Activated T-cell treated with anti-CD3 and anti-CD28 coated beads, Interleukin-2, amount 50 U/mL, for 4 hours (primary cell): Measurements from ENCODE around the gene CAPN11. TPM values are rescaled to one million over a fixed set of nuclear protein-coding genes. Genes with fewer than 3 reads are reported as not detected.

Experiments used
- ATAC-seq, 2 donors: fragments of 200-7000 bp; cut with Tn5 transposase; one replicate each; pipeline ENCODE4 v1.10.0; 2021
- DNase-seq: peaks from one replicate; pipeline ENCODE4 v3.0.0-alpha.2; 2020
- H3K27me3 Mint-ChIP-seq: one replicate; pipeline ENCODE4 v1.8.0; 2021; ENCODE audit warnings: low read depth, mixed read lengths
- H3K36me3 Mint-ChIP-seq: one replicate; pipeline ENCODE4 v1.8.0; 2022; ENCODE audit warnings: mixed read lengths; ENCODE audit not compliant: insufficient read depth
- H3K4me1 Mint-ChIP-seq: one replicate; pipeline ENCODE4 v1.8.0; 2021; ENCODE audit warnings: low read depth, mixed read lengths
- H3K4me3 Mint-ChIP-seq: one replicate; pipeline ENCODE4 v1.8.0; 2021; ENCODE audit warnings: mild to moderate bottlenecking, moderate library complexity, mixed read lengths
- H3K9me3 Mint-ChIP-seq: one replicate; pipeline ENCODE4 v1.8.0; 2021; ENCODE audit warnings: mixed read lengths
- total RNA-seq, 3 donors: library from RNA; stranded (reverse); gene quantifications; one replicate each; pipeline ENCODE4 v1.2.1, GENCODE V29; 2021

Gene CAPN11
- under 1 TPM in 1 of 3 donors, not detected in 2; 0.68 TPM for total RNA-seq

DNA sequence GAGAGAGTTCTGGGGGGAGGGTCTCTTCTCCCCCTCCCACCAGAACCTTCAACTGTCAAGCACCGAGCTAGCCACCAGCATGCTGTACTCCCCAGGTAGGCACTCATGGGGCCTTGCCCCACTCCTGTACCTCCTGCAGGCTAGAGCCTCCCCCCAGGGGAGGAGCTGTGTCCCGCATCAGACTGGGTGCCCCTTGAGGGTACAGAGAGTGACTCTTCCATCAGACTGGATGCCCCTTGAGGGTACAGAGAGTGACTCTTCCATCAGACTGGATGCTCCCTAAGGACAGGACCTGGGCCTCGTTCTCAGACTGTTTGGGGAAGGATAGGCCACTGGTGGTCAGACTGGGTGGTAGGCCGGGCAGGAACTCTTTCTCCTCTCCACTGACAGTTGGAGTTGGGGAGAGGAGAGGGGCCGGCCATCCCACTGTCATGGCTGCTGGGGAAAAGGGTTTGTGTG is at the start of gene CAPN11:
Gene CAPN11 (plus strand): TSS at position 51 of the 459 bp plus-strand sequence. CDS start 29 bp downstream, at position 80.
- Mint-ChIP-seq H3K4me3 (no peak within 1 kb of the TSS), H3K27me3 (peaks cover 10% of the 10 kb centered on the region), H3K36me3 (no peaks in the 10 kb centered on the region), H3K9me3 (no peaks in the 10 kb centered on the region), H3K4me1 (no peaks in the 10 kb centered on the region)
- DNase-seq (no peak), ATAC-seq (no peak)

DNA sequence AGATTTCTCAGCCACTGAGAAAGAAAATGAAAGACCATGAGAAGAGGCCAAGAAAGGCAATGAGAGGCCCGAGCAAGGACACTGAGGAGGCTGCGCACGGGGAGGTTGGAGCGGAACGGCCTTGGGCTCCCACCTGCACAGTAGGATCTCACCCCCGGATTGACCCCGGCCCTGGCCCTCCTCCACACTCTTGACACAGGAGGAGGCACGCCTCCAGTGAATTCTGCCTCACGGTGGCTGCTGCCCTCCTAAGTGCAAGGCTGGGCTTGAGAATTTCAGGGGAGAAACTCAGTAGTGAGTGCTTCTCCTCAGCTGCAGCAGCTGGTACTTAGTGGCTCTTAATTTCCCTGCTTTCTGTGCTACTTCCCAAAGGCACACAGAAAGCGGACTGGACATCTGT is 49.4 kb upstream of the CAPN11 start:
- DNase-seq (no peak), ATAC-seq (no peak)
- Mint-ChIP-seq H3K36me3 (peaks cover 44% of the 10 kb centered on the region), H3K4me1 (peaks cover 8% of the 10 kb centered on the region), H3K27me3 (no peaks in the 10 kb centered on the region), H3K9me3 (no peaks in the 10 kb centered on the region), H3K4me3 (no peak overlapping the region)

DNA sequence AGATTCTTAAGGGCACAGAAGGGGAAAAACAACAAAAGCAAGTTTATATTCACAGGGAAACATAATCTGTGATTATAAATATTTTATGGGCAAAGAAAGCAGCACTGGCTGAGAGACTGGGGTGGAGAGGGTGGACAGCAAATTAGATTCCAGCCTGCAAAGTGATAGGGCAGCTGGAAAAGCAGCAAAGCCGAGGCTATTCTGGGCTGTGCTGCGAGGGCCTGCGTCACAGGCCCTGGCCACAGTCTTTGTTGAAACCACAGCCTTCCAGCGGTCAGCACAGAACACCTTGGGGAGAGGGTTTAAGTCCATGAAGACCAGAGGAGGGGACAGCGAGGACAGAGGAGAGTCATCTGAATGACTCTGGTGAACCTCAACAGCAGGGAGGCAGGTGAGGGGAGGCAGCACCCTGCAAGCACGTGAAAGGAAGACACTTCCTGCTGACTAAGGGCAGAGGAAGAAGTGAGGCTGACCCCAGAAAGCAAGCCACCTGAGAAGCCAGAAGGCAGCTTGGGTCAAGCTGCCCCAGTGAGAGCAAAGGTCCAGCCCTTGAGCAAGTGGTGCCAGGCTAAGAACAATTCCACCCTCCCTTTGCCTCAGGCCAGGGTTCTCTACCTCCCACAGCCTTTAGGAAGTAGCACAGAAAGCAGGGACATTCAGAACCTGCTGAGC is 48.5 kb upstream of the CAPN11 start:
- DNase-seq (no peak), ATAC-seq (no peak)
- H3K9me3 Mint-ChIP-seq = no peaks in the 10 kb centered on the region
- no peaks in the 10 kb centered on the region for H3K27me3 Mint-ChIP-seq
- H3K4me3 Mint-ChIP-seq = no peak overlapping the region
- H3K36me3 Mint-ChIP-seq = peaks cover 40% of the 10 kb centered on the region
- H3K4me1 Mint-ChIP-seq = peaks cover 9% of the 10 kb centered on the region

DNA sequence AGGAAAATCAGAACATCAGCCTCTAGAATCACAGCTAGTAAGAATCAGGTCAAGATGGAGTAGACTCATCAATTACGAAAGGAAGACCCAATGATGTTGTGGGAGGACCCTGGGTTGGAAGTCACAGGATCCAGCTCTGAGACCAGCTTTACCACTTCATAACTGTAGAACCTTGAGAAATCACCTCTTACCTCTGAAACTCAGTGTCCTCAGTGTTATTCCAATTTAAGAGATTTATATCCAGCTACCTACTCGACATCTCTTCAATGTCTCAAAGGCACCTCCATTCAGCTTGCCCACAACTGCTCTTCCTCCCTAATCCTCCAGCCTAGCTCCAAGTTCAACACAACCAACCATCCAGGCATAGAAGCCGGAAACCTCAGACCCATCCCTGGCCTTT is 47.7 kb upstream of the CAPN11 start:
- Mint-ChIP-seq H3K36me3 (peaks cover 47% of the 10 kb centered on the region), H3K9me3 (no peaks in the 10 kb centered on the region), H3K4me3 (no peak overlapping the region), H3K27me3 (no peaks in the 10 kb centered on the region), H3K4me1 (peaks cover 13% of the 10 kb centered on the region)
- ATAC-seq (no peak), DNase-seq (no peak)

DNA sequence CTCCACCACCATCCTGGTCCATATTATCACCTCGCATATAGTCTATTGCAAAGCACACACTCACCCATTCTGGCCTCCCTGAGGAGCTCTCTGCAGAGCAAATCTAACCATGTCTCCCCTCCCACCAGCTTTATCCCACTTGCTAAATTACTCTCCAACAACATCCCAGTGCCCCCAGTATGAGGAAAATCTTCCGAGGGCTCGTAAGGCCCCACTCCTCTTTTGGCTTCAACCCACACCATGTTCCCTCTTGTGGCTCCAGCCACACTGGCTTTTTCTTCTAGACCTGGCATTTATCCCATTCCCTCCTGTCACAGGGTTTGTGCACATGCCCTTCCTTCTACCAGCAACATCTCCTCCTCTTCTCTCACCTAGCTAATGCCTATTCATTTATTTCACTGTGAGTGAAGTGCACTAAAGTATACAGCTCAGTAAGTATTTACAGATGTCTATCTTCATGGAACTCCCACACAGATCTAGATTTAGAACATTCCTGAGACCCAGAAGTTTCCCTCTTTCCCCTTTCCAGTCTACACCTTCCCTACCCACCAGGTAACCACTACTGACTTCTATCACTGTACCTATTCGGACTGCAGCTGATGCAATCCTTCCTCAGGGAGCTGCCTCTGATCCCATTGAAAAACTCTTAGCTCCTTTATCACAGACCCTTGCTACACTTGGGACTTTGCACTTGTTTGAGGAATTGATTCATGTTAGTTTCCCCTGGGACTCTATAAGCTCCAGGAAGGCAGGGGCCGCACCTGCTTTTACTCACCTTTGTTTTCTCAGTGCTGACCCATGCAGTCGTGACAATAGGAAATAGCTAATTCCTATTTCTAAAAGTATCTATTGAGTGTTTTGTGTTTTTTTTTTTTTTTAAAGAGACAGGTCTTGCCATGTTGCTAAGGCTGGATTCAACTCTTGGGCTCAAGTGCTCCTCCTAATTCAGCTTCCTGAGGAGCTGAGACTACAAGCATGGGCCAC is 46.9 kb upstream of the CAPN11 start:
- H3K36me3 Mint-ChIP-seq = peaks cover 45% of the 10 kb centered on the region
- ATAC-seq = no peak

DNA sequence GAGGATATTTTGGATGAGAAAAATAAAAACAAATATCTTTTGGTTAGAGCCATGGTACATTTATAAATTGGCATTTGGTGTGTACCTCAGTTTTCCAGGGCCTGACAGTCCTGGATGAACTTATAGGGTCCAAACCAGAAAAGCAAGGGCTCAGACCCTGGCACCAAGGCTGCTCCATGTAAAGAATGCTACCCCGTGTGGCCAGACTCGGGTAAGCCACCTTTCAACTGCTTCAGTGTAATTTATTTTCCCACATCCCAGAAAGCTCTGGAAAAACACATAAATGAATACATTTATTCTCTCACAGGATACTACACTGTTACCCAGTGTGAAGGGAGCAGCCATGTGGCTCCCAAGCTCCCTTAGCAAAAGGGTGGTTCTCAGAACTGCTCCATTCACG is 45.2 kb upstream of the CAPN11 start:
- Mint-ChIP-seq H3K9me3 (no peaks in the 10 kb centered on the region), H3K4me3 (no peak overlapping the region), H3K36me3 (peaks cover 44% of the 10 kb centered on the region), H3K4me1 (peaks cover 32% of the 10 kb centered on the region), H3K27me3 (no peaks in the 10 kb centered on the region)
- ATAC-seq (no peak), DNase-seq (no peak)

More for the DNA sequence above, 46.9 kb upstream of the CAPN11 start:
- H3K9me3 Mint-ChIP-seq = no peaks in the 10 kb centered on the region
- H3K4me1 Mint-ChIP-seq = peaks cover 19% of the 10 kb centered on the region
- no peak overlapping the region for H3K4me3 Mint-ChIP-seq
- DNase-seq = no peak
- no peaks in the 10 kb centered on the region for H3K27me3 Mint-ChIP-seq

DNA sequence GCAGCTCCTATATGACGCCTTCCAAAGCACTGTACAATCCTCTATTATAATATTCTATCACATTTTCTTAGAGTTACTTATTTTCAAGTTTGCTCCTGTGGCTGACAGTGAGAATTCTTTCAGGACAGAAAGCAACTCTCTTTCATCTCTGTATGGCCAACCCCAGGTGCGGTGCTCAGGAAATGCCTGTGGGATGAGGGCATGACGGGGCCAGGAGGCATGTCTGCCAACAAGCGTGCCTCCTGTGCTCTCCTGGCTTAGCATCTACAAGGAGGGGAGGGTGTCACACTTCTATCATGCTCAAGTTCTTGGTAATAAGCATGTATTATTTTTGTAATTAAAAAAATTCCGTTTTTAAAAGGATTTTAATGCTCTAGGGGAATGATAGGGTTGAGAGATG is 42.8 kb upstream of the CAPN11 start:
- Mint-ChIP-seq H3K27me3 (no peaks in the 10 kb centered on the region), H3K4me3 (no peak overlapping the region), H3K9me3 (no peaks in the 10 kb centered on the region), H3K4me1 (peaks cover 49% of the 10 kb centered on the region), H3K36me3 (peaks cover 38% of the 10 kb centered on the region)
- ATAC-seq = no peak
- DNase-seq = no peak

DNA sequence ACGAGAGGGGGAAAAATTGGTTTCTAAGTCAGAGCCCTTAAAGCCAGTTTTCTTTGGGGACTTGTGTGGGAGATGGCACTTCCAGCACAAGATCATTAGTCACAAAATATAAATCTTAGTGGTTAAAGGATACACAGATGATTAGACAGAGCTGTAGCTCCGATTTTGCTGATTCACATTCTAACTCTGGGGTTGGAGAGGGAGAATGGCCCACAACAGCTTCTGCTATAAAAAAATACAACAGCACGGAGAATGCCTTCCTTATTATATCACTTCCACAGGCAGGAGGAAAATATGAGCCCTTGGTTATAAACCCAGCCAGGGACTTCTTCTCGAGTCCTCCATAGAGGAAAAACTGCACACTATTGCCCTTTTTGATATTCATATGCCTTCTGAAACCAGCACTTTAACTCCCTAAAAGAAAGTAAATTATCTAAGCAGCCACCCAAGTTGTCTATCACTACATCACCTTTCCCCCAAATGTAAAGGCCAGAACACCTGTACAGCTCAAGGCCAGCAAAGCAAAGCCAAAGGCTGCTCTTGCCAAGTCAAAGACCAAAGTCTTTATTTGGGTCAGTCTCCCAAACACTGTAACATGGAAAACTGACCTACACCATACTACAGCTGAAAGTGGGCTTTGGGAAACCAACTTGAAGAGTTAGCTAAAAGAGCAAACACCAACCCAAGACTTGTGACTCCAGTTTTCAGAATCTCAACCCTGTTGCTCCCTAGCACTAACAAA is 41.8 kb upstream of the CAPN11 start:
- DNase-seq = no peak
- Mint-ChIP-seq H3K4me1 (peaks cover 49% of the 10 kb centered on the region), H3K4me3 (no peak overlapping the region), H3K27me3 (no peaks in the 10 kb centered on the region), H3K9me3 (no peaks in the 10 kb centered on the region), H3K36me3 (peaks cover 29% of the 10 kb centered on the region)
- ATAC-seq = no peak

DNA sequence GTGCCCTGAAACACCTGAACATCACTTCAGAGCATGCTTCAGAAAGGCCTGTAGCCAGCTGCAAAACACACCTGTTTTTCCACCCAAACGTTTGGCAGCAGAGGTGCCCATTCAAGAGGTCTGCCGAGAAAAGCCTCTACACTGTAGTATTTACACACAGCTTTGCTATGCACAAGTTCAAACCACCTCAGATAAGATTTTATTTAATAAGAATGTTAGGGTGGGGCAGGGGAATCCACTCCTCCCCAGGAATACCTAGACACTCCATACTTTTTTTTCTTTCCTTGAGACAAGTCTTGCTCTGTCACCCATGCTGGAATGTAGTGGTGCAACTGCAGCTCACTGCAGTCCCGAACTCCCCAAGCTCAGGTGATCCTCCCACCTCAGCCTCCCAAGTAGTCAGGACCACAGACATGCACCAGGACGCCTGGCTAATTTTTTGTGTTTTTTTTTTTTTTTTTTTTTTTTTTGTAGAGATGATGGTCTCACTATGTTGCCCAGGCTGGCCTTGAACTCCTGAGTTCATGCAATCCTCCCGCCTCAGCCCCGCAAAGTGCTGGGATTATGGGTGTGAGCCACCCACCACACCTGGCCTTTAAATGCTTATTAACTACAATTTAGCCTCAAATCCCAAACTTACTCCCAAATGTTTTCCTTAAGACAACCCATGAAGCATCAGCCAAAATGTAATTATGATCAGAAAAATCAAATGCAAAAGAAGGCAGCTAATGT is 41.1 kb upstream of the CAPN11 start:
- H3K36me3 Mint-ChIP-seq = peaks cover 24% of the 10 kb centered on the region
- ATAC-seq = no peak
- peaks cover 55% of the 10 kb centered on the region for H3K4me1 Mint-ChIP-seq

DNA sequence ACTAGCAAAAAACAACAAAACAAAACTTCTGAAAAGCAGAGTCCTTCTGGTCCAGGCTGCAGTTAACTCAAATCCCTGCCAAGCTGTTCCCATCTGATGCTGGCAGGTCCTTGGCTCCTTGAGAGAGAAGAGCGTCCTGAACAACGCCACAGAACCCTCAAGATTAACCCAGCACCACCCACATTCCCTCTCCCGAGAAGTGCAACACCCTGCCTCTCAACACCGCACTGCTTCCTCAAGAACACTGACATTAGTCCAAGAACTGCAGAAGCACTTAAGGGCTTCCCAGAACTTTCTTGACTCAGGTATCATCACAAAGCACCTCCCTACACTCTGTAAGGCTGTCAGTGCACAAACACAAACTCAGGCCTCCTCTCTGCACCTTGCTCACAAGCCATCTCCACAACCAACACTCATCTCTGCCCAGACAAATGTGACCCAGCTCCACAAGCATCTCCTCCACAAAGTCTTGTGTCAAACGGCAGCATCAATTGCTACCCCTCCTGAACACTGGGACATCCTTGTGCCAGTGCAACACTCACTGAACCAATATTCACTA is 38.8 kb upstream of the CAPN11 start:
- Mint-ChIP-seq H3K4me1 (peaks cover 77% of the 10 kb centered on the region), H3K36me3 (peaks cover 13% of the 10 kb centered on the region), H3K9me3 (no peaks in the 10 kb centered on the region), H3K27me3 (no peaks in the 10 kb centered on the region), H3K4me3 (no peak overlapping the region)
- no peak for ATAC-seq
- DNase-seq = no peak

More for the DNA sequence above, 41.1 kb upstream of the CAPN11 start:
- no peak overlapping the region for H3K4me3 Mint-ChIP-seq
- H3K9me3 Mint-ChIP-seq = no peaks in the 10 kb centered on the region
- no peak for DNase-seq
- H3K27me3 Mint-ChIP-seq = no peaks in the 10 kb centered on the region

DNA sequence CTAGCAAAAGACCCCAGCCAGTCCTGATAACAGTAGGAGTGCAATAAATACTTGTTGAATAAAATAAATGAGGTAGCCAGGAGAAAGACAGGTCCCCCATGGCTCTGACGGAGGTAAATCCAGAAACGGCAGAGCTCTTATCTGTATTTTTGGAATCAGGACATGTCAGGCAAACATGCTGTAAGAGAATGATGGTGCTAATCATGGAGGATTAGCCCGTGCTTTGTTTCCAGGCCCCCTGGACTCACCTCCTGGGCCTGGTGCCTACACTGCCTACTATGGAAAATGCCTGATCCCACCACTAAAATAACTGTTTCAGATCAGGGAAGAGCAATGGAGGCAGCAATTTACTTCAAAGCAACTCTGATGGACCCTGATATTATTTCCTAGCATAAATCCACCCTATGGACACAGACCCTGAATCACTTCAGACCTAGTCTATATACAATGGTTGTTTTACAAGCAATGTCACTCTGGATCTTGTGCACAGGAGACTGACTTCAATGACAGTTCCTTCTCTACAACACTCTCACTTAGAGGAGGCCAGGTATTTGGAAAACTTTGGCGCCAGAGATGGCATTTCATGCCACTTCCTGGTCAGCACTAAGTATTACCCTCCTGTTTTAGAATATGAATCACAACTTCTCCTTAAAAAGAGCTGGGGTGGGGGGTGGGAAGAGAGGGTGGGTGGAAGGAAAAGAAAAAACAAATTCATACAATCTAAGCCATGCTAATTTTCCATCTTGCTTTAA is 37.8 kb upstream of the CAPN11 start:
- Mint-ChIP-seq H3K9me3 (no peaks in the 10 kb centered on the region), H3K4me3 (no peak overlapping the region), H3K27me3 (no peaks in the 10 kb centered on the region), H3K4me1 (peaks cover 81% of the 10 kb centered on the region), H3K36me3 (peaks cover 6% of the 10 kb centered on the region)
- DNase-seq (no peak), ATAC-seq (no peak)

DNA sequence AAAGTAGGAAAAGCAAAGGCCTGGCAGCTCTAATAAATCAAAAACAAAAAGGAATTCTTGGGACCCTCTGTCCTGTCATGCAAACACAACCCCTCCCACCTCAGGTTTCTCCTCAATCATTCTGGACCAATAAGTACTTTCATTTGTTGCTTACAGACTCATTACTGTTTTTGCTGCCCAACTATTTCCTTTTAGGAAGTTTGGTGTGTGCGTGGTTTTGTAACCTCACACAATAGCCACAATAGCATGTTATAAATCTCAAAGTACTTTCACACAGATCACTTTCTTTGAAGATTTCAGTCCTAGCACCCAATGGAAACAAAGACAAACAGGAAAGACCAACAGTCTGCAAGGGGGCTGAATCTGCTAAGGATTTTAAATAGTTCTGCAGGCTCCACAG is 35.8 kb upstream of the CAPN11 start:
- peaks cover 75% of the 10 kb centered on the region for H3K4me1 Mint-ChIP-seq
- ATAC-seq (no peak), DNase-seq (no peak)
- H3K4me3 Mint-ChIP-seq = peak overlapping the region; percentile 32
- peaks cover 6% of the 10 kb centered on the region for H3K36me3 Mint-ChIP-seq
- H3K9me3 Mint-ChIP-seq = no peaks in the 10 kb centered on the region
- H3K27me3 Mint-ChIP-seq = no peaks in the 10 kb centered on the region

DNA sequence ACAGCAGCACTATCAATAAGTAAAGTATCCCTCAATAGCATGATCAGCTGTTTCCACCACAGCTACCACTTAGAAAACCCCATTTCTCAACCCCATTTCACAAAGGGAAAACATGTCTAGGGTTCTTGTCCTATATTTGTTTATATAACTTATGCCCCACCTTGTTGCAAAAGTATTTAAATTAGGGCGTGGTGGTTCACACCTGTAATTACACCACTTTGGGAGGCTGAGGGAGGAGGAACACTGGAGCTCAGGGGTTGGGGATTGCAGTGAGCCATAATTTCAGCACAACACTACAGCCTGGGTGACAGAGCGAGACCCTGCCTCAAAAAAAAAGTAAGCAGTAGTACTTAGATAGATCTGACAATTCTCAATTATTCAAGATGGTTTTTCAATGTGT is 35.1 kb upstream of the CAPN11 start:
- ATAC-seq (no peak), DNase-seq (no peak)
- Mint-ChIP-seq H3K4me1 (peaks cover 72% of the 10 kb centered on the region), H3K27me3 (no peaks in the 10 kb centered on the region), H3K4me3 (peak overlapping the region; percentile 6), H3K9me3 (no peaks in the 10 kb centered on the region), H3K36me3 (peaks cover 6% of the 10 kb centered on the region)
